LNCaP clone FGC (cell line): Measurements from ENCODE around the gene GFOD1.

Source experiments
- DNase-seq: peaks from one replicate; pipeline ENCODE4 v3.0.0-alpha.2; 2011; ENCODE audit warnings: low read depth
- H3K4me3 ChIP-seq: 2 replicates; pipeline ENCODE4 v1.5.1; 2011; ENCODE audit warnings: mild to moderate bottlenecking, low read depth, low read length, control low read depth
- TF ChIP-seq, protein P1 (sequence below): IDR thresholded peaks from 2 replicates; pipeline ENCODE4 v1.5.1; 2012; ENCODE audit warnings: mild to moderate bottlenecking; ENCODE audit not compliant: control insufficient read depth, insufficient read depth; ENCODE audit errors: extremely low read depth

Gene GFOD1

DNA sequence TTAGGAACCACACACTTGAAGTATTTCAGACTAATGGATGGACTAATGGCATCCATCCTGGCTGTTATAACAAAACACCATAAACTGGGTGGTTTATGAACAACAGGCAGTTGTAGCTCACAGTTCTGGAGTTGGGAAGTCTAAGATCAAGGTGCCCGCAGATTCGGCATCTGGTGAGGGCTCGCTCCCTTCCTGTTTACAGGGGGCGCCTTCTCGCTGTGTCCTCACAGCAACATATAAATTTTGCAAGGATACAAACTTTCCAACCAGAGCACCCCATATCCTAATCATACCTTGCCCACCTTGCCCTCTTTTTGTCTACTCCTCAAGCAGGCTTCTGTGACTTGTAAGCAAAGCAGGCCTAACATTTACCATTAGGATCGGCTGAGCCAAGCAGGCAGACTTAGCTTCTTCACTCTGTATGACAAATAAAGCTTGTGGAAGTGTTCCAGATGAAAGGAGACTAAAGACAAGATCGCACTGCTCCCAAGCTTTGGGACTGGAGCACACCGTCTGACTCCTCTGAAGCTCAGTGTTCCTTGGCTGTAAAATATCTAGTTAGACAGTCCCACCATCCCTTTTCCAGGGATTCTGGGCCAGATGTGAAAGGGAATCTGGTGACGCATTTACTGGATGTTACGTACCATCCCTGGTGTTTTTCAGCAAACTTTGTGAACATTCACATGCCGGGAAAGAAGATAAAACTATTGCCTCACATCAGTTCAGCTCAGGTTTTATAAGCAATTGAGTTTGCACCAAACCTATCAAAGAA lies 34.9 kb downstream of the GFOD1 start:
- TF ChIP-seq, protein P1, sequence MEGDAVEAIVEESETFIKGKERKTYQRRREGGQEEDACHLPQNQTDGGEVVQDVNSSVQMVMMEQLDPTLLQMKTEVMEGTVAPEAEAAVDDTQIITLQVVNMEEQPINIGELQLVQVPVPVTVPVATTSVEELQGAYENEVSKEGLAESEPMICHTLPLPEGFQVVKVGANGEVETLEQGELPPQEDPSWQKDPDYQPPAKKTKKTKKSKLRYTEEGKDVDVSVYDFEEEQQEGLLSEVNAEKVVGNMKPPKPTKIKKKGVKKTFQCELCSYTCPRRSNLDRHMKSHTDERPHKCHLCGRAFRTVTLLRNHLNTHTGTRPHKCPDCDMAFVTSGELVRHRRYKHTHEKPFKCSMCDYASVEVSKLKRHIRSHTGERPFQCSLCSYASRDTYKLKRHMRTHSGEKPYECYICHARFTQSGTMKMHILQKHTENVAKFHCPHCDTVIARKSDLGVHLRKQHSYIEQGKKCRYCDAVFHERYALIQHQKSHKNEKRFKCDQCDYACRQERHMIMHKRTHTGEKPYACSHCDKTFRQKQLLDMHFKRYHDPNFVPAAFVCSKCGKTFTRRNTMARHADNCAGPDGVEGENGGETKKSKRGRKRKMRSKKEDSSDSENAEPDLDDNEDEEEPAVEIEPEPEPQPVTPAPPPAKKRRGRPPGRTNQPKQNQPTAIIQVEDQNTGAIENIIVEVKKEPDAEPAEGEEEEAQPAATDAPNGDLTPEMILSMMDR, result no peak
- H3K4me3 ChIP-seq, result no peak overlapping the region
- DNase-seq, result no peak

DNA sequence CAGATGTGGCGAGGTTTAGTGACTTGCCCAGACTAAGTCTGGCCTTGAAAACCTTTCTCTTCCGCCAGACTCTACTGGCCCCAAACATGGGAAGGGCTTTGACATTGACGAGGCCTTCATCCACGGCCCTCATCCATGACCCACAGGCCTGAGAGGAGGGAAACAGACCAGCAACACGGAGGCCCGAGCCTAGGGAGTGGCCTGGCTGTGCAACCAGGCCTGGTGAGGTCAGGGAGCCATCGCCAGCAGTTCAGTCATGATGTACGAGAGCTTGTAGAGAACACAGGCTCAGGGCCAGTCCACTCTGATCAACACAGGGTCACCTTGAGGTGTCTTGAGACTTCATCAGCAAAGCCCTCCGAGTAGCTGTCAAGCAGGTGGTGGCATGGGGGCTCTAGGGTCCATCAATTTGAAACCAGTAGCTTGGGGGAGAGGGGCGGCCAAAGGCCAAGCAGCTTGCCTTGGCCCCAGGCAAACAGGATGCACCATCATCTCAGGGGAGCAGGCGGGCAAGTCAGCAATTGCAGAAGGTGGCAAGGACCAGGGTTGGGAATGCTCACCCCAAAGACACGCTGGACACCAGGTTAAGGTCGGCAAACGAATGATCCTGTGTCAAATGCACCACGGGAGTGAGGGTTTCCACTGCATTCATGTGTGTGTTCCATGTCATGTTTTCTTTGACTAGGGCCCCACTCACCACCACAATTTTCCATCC lies 36.1 kb downstream of the GFOD1 start:
- H3K4me3 ChIP-seq, result no peak overlapping the region
- DNase-seq, result no peak
- TF ChIP-seq, protein P1, result no peak

DNA sequence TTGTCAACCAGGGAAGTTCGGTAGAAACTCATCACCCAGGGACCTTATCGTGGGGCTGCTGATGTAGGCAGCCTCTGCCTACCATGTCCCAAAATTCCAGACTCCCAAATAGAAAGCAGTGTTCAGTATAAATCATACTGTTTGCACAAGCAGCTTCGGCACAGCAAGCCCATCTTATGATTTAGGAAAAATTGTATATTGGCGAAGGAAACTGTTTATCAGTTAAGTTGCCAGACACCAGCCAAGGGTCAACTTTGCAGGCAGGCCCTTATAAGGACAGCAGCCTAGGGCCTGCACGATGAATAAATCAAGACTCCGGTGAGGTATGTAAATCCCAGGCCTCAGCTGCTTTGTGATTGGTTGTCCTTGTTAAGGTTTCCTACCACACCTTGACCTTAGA lies 36.8 kb downstream of the GFOD1 start:
- H3K4me3 ChIP-seq, result no peak overlapping the region
- DNase-seq, result no peak
- TF ChIP-seq, protein P1, result no peak

DNA sequence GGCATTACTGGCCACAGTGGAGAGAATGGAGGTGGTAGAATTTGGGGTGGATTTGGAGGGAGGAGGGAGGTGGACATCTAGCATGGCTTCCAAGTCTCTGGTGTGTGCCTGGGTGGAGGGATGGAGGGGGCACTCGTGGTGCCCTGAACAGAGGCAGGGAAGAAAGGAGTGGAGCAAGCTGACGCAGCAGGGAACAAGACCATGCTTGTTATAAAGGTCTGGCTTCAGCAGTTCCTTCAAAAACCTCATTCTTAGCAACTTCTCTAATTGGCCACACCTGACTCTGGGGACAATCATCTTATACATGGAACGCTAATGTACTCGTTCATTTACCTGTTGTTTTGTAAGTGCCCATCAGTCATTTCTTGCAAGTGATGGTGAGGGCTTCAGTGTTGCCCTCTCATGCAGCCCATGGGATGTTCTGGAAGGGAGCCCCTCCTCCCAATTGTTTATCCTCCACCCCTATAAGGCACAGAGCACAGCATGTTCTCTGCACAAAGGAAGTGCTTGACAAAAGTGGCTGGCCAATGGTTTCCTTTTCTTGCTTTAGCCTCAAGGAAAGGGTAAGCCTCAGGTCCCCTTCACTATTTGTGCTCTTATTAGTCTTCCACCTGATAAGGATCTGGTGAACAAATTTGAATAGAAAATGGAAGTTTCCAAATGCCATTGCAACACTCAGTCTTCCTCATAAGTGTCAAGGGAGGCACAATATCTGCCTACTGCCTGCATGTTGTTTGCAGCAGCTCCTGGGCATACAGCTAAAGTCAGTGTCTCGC lies 39.3 kb downstream of the GFOD1 start:
- TF ChIP-seq, protein P1, result no peak
- no peak overlapping the region for H3K4me3 ChIP-seq
- no peak for DNase-seq

DNA sequence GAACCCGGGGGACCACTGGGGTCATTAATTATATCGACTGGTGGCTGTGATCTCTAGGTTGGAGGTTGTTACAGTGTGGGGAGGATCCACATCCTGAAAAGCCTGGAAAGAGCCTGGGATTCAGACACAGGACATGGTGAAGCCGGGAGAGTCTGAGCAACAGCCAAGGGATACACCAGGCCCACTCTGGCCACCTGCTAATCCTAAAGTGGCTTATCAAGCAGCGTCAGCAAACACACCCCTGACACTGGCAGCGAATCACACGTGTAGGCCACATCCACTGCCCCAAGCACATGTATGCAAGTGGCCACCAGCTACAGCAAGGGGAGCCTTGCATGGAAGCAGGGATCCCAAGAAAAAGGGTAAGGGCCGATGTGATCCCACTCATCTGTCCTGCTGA lies 41.0 kb downstream of the GFOD1 start:
- no peak overlapping the region for H3K4me3 ChIP-seq
- TF ChIP-seq, protein P1, result no peak
- DNase-seq, result no peak

DNA sequence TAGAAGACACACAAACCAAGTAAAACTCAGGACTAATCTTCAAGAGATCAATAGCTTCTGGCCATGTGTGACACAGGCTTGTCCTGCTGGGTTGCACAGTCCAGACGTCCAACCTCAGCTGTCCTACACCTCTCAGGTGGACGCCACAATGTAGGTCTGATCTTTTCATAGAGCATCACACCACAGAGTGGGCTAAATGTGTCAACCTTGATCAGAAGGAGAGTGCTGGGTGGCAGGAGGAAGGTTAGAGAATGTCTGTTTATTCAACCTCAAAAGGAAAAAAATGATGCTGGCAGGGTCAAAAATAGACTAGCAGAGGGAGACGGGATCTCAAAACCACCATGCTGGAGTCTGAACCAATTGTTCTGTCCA lies 41.7 kb downstream of the GFOD1 start:
- H3K4me3 ChIP-seq, result no peak overlapping the region
- TF ChIP-seq, protein P1, result no peak
- DNase-seq, result no peak
